GM12801 (cell line): ENCODE results near the gene SHISA5.

Experiments
- CTCF ChIP-seq: IDR thresholded peaks from one replicate; pipeline ENCODE4 v1.5.1; 2011; ENCODE audit warnings: control low read depth; ENCODE audit not compliant: insufficient read length; ENCODE audit errors: extremely low read depth

Gene SHISA5

GRCh38 chr3:48472923-48473616, 30.9 kb downstream of the SHISA5 start:
- TF ChIP-seq CTCF: no peak

- TF ChIP-seq CTCF: no peak
Observed at GRCh38 chr3:48472673-48472922, 31.4 kb downstream of the SHISA5 start.

GRCh38 chr3:48470286-48470685, 33.7 kb downstream of the SHISA5 start:
- no peak for TF ChIP-seq CTCF

- no peak for TF ChIP-seq CTCF
Observed at GRCh38 chr3:48469046-48469915, 34.7 kb downstream of the SHISA5 start.

- no peak for TF ChIP-seq CTCF
Observed at GRCh38 chr3:48468329-48468731, 35.6 kb downstream of the SHISA5 start.

- no peak for TF ChIP-seq CTCF
Observed at GRCh38 chr3:48467473-48468267, 36.3 kb downstream of the SHISA5 start.

- TF ChIP-seq CTCF: no peak
Observed at GRCh38 chr3:48467110-48467454, 36.9 kb downstream of the SHISA5 start.
